HG02870 (cell line): ENCODE measurements around the gene CAMKV.
"Not testable (repeated sequence)": the region's sequence is repeated elsewhere in the genome, so short reads cannot be mapped to it uniquely, and the experiment has no call there.

Experiments
- ATAC-seq: cut with Tn5 transposase; IDR thresholded peaks from one replicate; pipeline ENCODE4 v1.9.1; 2021; ENCODE audit warnings: mild to moderate bottlenecking, moderate library complexity; ENCODE audit not compliant: unreplicated experiment

The CAMKV gene

DNA sequence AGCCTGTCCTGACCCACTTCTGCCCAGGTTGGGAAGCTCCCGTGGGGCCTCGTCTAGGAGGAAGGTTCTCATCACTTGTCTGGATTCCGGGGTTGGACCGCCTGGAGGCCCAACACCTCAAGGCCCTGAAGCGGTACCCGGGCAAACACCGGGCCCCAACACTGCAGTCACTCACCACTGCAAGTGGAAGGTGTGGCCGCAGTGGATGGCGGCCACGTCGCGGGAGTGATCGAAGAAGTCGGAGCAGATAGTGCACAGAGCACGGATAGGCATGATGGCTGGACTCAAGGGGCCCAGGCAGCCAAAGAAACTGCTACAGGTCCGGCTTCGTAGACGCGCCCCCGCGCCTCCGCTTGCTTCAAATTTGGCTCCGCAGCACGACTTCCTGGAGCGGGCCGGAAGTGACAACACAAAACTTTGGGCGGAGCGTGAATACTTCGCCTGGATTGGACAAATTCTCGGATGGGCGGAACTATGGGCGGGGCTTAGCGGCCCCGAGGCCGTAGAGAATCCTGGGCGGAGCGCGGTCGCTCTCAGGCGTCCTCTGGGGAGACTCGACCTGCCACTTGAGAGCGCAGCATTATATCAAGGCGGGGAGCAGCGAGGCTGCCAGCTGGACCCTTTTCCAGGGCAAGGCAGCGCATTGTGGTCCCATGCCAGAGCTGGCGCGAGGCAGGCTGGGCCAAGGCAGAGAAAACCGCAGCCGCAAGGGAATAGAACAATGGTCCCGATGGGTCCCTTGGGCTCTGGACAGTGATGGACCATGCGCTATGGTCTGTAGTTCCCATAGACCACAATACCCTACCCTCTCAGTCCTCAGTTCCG, 13.3 kb downstream of the CAMKV start, which contains the start of gene TRAIP:
Gene TRAIP (minus strand): TSS at position 384 of the 825 bp plus-strand sequence. CDS start 111 bp downstream, at position 273.
- peak; percentile 92 for ATAC-seq

DNA sequence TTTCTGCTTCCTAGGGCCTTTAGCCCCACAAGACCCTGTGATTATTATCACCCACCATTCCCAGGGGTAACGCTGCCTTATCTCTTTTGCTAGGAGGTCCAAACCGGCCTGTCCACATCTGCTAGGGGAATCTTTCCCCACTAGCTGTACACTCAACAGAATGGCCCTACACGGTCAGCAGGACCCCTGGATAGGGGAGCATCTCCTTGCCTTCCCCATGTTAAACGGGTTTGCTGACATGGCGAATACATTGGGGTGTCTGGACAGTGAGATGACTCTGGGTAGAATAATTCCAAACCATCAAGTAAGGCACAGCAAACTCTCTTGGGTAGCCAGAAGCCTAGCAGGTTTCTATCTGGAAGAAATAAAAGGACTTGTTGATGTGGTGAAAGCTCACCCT, 14.0 kb downstream of the CAMKV start:
- no peak for ATAC-seq

DNA sequence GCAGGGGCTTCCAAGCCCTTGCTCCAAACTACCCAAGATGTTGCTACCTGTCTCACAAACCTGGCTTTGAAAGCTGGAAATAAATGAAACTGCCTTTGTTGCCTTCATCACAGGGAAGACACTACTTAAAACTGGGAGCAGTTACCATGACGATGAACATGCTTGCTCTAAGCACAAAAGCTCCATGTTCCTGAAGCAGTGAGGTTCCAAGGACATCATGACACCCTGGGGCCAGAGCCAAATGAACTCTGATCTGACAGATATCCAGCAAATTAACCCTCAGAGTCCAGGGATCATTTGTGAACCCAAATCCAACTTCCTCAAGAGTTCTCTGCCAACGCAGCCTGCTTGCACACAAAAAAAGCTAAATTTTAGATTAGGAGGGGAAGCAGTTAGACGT, 24.0 kb downstream of the CAMKV start:
- ATAC-seq = no peak

GRCh38 chr3:49844464-49845183, 25.1 kb downstream of the CAMKV start:
- ATAC-seq = no peak

DNA sequence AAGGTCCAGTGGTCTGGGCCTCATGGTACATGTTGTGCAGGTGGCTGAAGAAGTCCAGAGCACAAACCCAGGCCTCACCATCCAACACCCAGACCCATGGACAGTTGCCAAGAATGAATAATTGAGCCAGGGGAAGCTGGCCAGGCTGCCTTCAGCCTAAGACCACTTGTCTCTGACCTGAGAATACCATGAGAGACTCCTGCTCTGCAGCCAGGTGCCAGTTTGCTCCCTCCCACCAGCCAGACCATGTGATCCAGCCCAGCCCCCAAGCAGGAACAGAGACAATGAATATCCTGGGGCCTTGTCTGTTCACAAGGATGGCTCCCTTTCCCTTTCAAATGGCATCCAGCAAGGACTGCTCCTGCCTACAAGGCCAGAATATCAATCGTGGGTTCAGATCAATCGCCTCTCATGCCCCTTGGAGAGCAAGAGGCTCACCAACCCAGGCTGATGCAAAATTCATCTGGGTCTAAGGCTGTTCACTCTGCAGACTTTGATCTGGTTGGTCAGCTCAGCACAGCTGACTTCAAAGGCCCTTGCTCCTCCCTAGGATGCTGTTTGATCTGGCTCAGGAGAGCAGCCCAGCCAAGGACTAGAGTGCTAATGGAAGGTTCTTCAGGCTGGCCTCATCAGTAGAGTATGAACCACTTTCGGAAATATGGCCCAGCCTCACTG, 26.7 kb downstream of the CAMKV start:
- no peak for ATAC-seq

- no peak for ATAC-seq
Measured at GRCh38 chr3:49841806-49842205, 27.9 kb downstream of the CAMKV start.

DNA sequence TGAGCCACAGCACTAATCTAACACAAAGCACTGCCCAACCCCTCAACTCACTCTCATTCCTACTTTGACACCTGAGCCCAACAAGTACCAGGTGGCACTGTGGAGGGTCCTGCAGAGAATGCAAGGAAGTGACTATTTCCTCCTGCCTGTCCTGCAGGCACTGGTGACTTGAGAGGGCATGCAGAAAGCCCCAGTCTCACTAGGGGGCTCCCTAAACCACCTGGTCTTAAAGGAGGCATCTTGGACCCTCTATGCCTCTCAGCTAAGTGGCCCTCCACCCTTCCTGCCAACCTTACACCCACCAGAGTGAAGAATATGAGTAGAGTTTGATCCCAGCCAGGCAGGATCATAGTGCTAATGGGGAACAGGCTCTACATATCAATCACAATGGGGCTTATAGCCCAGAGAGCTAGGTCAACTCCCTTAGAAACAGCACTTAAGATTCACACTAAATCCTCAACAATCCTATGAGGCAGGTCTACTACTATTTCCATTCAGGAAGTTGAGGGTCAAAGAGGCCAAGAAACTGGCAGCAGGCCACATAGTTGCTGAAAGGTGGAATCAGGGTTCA, 28.5 kb downstream of the CAMKV start:
- no peak for ATAC-seq

DNA sequence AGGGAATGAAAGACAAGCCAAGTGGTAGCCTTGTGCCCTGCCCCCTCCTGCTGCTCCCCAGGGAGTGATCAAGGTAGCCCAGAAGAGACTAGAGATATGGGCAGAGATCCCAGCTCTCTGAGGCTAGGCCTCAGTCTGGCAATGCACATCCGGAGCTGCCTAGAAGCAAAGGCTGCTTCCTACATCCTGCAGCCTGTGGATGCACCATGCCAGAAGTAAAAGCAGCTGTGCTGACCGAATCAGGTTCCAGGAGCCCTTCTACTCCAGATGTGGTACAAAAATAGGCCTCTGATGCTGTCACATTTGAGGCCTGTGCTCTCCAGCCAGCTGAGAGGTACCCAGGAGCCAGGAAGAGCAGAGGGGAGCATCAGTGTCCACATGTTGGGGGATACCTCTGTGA, 29.3 kb downstream of the CAMKV start:
- ATAC-seq = no peak

- no peak for ATAC-seq
Measured at GRCh38 chr3:49839193-49839809, 30.4 kb downstream of the CAMKV start.

DNA sequence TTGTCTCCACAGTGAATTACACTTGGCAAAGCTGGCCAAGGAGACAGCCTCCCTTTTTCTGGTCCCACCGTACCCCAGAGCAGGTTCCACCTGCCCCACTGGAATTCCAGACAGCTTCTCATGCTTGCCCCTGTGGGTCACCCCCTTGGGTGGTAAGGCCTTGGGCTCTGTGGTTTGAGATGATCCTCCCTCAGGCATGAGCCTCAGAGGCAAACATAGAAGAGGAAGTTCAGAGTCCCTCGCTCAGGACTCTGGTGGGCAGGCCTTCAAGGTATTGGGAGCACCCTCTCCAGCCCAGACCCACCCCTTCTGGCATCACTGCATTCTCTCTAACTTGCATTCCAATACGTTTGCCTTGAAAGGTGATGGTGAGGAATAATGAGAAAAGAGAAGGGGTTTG, 38.4 kb downstream of the CAMKV start:
- ATAC-seq = no peak

DNA sequence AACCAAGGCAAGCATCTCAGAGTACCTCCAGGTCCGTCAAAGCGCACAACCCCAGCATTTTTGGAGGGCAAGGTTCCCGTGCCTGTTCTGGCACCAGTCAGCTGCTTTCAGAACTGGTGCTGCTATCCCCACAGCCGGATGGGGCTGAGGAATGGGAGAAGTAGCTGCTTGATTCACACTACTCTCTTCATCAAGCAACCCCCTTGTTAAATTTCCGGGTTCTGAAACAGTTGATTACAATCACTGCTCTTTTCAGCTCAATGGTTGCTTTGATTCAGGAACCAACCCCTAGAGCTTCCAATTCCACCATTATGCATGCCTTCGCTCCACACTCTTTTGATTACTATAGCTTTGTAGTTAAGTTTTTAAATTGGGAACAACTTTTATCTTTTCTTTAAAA, 43.7 kb downstream of the CAMKV start:
- no peak for ATAC-seq

DNA sequence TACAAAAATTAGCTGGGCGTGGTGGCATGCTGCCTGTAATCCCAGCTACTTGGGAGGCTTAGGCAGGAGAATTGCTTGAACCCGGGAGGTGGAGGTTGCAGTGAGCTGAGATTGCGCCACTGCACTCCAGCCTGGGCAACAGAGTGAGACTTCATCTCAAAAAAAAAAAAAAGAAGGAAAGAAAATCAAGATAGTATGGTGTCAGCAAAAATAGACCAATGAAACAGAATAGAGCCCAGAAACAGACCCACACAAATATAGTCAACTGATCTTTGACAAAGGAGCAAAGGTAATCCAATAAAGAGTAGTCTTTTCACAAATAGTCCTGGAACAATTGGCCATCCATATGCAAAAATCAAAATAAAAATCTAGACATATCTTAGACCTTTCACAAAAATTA, 46.6 kb downstream of the CAMKV start:
- ATAC-seq = not testable (repeated sequence)

DNA sequence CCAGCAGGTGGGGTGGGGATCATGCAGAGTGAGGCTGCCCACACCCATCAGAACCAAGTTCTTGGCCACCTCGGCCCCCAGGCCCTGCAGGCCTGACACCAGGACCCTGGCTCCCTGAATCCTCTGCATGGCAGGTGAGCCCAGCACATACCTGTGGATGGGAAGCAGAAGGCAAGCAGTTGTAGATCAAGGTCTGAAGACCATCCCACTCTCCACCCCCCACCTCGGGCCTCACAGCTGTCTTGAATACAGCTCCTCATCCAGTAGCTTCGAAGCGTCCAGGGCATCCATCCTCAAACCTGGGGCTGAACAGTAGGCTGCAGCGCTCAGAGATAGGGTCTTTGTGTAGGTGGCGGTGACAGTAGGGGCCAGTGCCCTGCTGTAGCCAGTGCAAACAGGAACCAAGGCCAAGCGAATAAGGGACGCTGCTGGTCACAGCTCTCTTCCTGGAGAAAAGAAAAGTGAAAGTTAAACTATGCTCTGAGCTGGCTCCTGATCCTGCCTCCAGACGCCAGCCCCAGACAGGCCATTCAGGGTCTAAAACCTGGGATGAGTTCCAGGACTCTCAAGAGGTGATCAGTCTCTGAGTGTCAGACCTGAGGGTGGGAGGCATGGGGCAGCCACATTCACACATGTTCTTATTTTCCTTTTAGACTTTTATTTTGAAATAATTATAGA, 56.1 kb downstream of the CAMKV start, which contains the start of gene UBA7:
Gene UBA7 (minus strand): TSS at position 457 of the 678 bp plus-strand sequence. CDS start 166 bp downstream, at position 291.
- ATAC-seq = no peak

- no peak for ATAC-seq
Measured at GRCh38 chr3:49812916-49813496, 56.7 kb downstream of the CAMKV start.
